GM19043 (cell line): ENCODE results near the gene CALM3.

Source experiments
- ATAC-seq: cut with Tn5 transposase; IDR thresholded peaks from one replicate; pipeline ENCODE4 v1.9.1; 2021; ENCODE audit warnings: low read depth; ENCODE audit not compliant: unreplicated experiment

CALM3 gene

DNA sequence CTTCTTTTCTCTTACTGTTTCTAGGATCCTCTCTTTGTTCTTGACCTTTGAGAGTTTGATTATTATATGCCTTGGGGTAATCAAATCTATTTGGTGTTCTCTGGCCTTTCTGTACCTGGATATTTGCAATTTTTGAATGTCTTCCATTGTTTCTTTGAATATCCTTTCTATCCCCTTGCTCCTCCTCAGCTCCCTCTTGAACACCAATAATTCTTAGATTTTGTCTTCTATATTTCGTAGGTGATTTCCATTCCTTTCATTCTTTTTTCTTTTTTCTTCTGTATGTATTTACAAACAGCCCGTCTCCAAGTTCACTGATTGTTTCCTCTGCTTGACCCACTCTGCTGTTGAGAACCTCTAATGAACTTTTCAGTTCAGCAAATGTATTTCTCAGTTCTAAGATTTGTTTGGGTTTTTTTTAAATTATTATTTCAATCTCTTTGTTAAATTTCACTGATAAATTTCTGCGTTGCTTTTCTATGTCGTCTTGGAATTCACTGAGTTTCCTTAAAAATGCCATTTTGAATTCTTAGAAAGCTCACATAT lies 2.7 kb upstream of the CALM3 start:
- ATAC-seq = no peak

DNA sequence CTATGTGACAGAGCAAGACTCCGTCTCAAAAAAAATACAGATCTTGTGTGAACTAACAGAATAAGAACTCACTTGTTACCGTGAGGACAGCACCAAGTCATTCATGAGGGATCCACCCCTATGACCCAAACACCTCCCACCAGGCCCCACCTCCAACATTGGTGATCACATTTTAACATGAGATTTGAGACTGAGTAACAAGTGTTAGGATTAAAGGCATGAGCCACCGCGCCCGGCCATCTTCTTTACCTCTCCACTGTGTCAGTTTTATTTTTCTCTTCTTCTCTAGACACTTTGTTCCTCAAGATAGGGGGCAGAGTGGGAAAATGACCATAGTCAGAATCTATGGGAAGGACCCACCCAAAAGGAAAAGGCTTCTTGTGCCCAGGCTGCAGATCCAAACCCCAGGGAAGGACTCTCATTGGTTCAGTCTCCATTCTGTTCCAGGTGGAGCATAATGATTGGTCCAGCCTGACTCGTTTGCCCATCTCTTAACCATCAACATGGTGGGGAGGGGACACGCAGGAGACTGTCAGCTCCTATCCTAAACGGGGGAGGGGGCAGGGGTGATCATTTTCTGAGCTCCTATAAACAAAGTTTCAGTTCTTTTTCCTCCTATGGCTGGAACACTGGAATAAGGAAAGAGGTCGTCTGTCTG lies 1.3 kb upstream of the CALM3 start:
- no peak for ATAC-seq

DNA sequence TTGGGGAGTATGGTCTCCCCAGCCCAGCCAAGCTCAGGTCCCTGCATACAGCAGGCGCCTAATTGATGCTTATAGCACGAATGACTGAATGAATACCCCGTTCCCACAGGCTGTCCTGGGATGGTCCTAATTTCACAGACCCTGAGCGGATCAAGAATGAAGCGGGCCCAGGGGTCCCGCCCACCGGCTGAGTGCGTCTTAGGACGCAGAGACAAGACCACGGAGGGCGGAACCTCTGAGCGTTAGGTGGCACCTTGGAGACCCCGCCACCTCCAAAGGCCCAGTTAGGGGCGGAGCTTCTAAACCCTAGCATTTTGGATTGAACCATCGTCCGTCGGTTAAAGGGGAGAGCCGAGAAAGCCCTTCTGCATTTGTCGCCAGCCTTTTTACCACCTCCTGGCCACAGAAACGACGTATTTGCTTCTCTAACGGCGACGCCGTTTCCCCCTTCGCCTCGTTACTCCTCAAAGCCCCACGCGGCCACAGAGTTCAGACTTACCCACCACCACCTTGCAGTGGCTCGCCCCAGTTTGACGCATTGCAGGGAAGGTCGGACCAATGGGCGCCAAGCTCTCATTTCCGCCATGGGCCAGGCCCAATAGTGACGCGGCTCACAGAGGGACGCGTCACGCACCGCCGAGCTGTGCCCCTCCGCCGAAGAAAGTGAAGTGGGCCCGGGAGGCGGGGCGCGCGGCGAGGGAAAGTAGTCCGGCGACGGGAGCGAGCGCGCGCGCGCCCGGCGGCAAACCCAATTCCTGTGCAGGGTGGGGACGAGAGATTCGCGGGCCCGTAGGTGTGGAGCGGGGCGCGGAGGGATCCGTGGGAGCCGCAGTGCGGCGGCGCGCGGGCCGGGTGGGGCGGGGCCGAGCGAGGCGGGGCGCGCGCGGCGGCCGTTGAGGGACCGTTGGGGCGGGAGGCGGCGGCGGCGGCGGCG lies 479 bp upstream of the CALM3 start:
- ATAC-seq = peak; percentile 65

DNA sequence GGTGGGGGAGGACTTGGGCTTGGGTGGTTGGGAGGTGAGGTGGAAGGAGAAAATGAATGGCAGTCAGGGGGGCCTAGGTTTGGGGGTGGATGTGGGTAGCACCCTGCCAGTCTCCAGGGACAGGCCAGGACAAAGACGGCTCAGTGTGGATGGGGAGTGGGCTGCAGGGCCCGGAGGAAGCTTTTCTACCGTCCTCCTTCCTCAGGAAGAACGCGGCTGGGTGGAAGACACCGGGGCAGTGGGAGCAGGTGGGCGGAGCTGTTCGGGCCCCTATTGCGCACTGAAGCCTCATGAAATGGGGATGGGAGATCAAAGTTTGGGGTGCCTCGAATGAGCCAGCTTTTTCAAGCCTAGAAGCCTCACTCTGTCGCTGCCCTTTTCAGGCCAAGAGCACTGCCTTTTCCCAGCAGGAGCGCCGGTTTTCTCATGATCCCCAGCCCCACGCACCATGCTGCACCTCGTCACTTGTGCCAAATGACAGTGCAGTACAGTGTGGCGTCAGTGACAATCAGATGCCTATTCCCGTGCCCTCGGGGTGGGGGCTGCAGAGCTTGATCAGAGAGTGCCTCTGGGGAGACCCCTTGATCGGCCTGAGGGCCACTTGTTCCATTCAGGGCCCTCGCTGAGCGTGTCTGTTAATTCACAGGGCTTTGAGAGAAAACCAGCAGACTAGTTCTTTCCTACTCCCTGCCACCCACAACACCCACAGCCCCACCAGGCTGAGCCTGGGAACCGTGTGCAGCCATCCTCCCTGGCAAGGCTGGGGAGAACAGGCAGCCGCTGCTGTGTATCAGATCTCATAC lies 1.5 kb downstream of the CALM3 start:
- no peak for ATAC-seq

GRCh38 chr19:46603195-46603637 lies 2.1 kb downstream of the CALM3 start:
- ATAC-seq = no peak

DNA sequence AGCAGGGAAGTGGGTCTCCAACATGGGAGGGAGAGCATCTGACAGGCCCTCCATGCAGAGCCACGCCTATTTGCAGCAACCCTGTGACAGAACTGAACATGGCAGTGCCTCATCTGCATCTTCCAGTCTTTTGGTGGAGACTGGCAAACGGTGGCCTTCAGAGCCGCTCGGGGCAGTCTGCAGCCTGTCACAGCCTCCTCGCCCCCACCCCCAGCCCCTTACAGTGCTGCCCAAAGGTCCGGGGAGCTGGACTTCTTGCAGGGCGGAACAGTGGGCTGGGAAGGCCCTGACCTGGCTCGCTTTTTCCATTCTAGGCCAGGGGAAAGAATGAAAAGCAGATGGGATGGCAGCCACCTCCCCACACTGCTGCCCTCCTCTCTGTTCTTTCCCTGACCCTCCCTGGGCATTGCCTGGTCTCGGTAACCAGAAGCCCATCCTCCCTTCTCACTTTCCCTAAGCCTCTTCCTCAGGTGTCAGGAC lies 2.7 kb downstream of the CALM3 start:
- no peak for ATAC-seq

- ATAC-seq = no peak
These were observed 3.7 kb downstream of the CALM3 start for GRCh38 chr19:46604781-46605355.

DNA sequence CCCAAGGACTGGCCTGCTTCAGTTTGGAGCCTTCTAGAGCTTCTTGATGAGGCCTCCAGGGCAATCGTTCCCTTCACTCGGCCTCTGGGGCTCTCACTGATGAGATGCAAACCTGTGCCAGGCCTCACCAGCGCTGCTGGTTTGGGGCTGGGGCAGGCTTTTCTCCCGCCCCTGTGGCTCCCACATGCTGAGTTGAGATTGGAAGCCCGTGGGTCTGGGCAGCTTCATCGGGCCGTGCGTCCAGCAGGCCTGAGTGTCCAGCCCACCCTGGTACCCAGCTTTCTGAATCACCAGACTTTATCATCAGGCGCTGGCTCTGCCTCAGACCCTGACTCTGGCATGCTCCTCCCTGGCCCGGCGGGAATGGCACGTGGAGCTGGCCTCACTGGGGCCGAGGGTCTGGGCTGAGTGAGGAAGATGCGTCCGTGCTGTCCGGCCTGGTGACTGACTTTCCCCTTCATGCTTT lies 4.3 kb downstream of the CALM3 start:
- ATAC-seq = no peak

DNA sequence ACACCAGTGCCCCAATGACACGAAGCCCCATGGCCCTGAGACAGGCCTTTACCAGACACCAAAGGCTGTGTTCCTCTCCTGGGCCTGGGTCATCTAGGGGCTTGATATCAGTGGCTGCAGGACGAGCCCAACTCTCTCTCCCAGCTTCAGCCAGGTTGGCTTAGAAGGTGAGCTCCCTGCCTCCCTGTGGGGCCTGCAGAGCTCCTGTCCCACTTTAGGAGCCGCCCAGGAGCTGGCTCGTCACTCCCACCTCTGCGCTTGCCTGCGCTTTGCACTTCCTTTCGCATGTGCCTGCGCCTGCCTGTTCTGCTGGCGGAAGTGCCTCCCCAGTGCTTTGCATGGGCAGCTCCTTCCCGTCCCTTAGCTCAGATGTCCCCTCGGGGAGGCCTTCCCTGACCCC lies 4.9 kb downstream of the CALM3 start:
- ATAC-seq = no peak

DNA sequence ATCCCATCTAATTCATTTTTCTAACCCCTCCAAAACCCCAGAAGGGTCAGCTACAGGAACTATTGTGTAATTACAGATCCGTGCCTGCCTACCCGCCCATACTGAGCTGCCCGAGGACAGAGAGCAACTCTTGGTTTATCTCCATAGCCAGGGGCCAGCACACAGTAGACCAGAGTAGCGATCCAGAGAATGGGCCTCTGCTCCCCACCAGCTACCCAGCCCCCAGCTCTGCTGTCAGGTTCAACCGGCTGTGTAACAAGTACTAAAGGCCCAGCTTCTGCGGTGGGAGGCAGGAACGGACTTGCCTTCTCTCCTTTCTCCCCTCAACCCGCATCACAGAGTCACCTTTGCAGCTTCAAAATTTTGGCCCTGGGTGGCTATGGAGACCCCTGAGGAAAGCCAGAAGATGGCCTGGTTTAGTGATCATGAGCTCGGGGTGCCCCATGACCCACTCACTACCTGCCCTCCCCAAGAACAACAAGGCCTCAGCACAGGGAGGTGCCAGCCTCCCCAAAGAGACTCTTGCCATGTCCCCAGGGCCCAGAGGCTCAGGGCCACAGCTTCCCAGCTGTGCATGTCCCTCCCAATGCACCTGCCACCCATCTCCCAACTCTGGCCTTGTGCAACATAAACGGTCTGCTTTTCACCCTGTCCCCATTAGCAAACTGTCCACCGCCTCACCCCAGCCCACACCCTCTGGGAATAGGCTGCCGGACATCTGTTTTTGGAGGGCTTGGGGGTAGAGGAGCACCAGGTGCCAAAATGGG lies 5.7 kb downstream of the CALM3 start:
- ATAC-seq = no peak

GRCh38 chr19:46607448-46607841 lies 6.3 kb downstream of the CALM3 start:
- ATAC-seq = no peak

- no peak for ATAC-seq
These were observed 7.0 kb downstream of the CALM3 start for GRCh38 chr19:46608178-46608577.

DNA sequence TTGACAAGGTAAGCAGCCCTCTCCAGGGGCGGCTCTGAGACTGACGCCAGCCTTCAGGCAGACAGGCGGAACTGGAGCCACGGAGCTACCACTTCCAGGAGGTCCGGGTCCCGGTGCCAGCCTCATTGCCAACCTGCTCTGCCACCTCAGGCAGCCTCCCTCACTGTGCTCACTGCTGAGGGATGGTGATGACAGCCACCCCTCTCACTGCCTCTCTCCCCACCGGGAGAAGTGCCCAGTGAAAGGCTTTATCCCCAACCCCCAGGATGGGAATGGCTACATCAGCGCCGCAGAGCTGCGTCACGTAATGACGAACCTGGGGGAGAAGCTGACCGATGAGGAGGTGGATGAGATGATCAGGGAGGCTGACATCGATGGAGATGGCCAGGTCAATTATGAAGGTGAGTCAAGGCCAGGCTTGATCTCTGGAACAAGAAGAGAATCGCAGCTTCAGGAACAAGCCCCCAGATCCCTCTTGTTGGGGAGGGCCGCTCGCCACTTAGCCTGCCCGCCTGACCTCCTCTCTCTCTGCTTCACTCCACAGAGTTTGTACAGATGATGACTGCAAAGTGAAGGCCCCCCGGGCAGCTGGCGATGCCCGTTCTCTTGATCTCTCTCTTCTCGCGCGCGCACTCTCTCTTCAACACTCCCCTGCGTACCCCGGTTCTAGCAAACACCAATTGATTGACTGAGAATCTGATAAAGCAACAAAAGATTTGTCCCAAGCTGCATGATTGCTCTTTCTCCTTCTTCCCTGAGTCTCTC lies 7.6 kb downstream of the CALM3 start:
- ATAC-seq = no peak

GRCh38 chr19:46609511-46610412 lies 8.6 kb downstream of the CALM3 start:
- ATAC-seq = no peak

GRCh38 chr19:46610413-46610775 lies 9.3 kb downstream of the CALM3 start:
- no peak for ATAC-seq

- ATAC-seq = no peak
These were observed 10.0 kb downstream of the CALM3 start for GRCh38 chr19:46610851-46611770.

- ATAC-seq = no peak
These were observed 10.6 kb downstream of the CALM3 start for GRCh38 chr19:46611776-46612175.
